ENCODE data around the gene SMCHD1.

GRCh38 chr18:2683055-2683454 is 27.5 kb downstream of the SMCHD1 start:
- TF ChIP-seq TAF1 (IDR thresholded peaks at IDR 0.05; ENCODE audit: borderline replicate concordance, low read depth, low read length): no peak
- no peak for TF ChIP-seq JUNB (IDR thresholded peaks at IDR 0.05)
- TF ChIP-seq, protein P1, sequence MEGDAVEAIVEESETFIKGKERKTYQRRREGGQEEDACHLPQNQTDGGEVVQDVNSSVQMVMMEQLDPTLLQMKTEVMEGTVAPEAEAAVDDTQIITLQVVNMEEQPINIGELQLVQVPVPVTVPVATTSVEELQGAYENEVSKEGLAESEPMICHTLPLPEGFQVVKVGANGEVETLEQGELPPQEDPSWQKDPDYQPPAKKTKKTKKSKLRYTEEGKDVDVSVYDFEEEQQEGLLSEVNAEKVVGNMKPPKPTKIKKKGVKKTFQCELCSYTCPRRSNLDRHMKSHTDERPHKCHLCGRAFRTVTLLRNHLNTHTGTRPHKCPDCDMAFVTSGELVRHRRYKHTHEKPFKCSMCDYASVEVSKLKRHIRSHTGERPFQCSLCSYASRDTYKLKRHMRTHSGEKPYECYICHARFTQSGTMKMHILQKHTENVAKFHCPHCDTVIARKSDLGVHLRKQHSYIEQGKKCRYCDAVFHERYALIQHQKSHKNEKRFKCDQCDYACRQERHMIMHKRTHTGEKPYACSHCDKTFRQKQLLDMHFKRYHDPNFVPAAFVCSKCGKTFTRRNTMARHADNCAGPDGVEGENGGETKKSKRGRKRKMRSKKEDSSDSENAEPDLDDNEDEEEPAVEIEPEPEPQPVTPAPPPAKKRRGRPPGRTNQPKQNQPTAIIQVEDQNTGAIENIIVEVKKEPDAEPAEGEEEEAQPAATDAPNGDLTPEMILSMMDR (IDR thresholded peaks at IDR 0.05 in 2 of 3, conservative IDR thresholded peaks at IDR 0.05 in 1 of 3; ENCODE audit: control insufficient read depth in 2 of 3, extremely low read depth in 1 of 3, insufficient read depth in 1 of 3, low read depth in 3 of 3, low read length in 3 of 3): no peak
